Effector memory CD8-positive, alpha-beta T cell (primary cell): ENCODE results near the gene COQ6.
A peak's percentile ranks its signal among the peaks of the same experiment; 100 is the strongest.
"Not testable (repeated sequence)": the region's sequence is repeated elsewhere in the genome, so short reads cannot be mapped to it uniquely, and the experiment has no call there.

ENCODE experiments used
- ATAC-seq: fragments of 150-1000 bp; cut with Tn5 transposase; replicated peaks from 2 replicates; pipeline ENCODE4 v1.10.0; 2021; ENCODE audit warnings: mild to moderate bottlenecking, moderate library complexity
- DNase-seq, 3 experiments: peaks; one replicate each; pipeline ENCODE4 v3.0.0; 2021
- H3K27ac Mint-ChIP-seq, 2 donors: one replicate each; pipeline ENCODE4 v1.8.0; 2022; ENCODE audit warnings: mild to moderate bottlenecking in 2 of 2, mixed read lengths in 2 of 2, moderate library complexity in 2 of 2
- H3K27me3 Mint-ChIP-seq, 2 donors: one replicate each; pipeline ENCODE4 v1.8.0; 2022; ENCODE audit warnings: mixed read lengths in 2 of 2
- H3K36me3 Mint-ChIP-seq: one replicate; pipeline ENCODE4 v1.8.0; 2022; ENCODE audit warnings: mild to moderate bottlenecking, moderate library complexity, mixed read lengths; ENCODE audit not compliant: insufficient read depth
- H3K4me1 Mint-ChIP-seq, 2 donors: one replicate each; pipeline ENCODE4 v1.8.0; 2022; ENCODE audit warnings: low read depth in 2 of 2, mixed read lengths in 2 of 2
- H3K4me3 Mint-ChIP-seq, 2 donors: one replicate each; pipeline ENCODE4 v1.8.0; 2022; ENCODE audit warnings: mild to moderate bottlenecking in 2 of 2, mixed read lengths in 2 of 2, moderate library complexity in 2 of 2
- H3K9me3 Mint-ChIP-seq, 2 donors: one replicate each; pipeline ENCODE4 v1.8.0; 2022; ENCODE audit warnings: mixed read lengths in 2 of 2

The COQ6 gene

GRCh38 chr14:73945159-73945670 is 4.9 kb upstream of the COQ6 start:
- Mint-ChIP-seq H3K27ac (no peak overlapping the region), H3K36me3 (peaks cover 31% of the 10 kb centered on the region), H3K27me3 (no peaks in the 10 kb centered on the region), H3K9me3 (no peaks in the 10 kb centered on the region), H3K4me1 (peaks cover 4% of the 10 kb centered on the region in 2 donors), H3K4me3 (no peak overlapping the region)
- no peak for ATAC-seq
- no peak for DNase-seq

- no peak overlapping the region for H3K27ac Mint-ChIP-seq
- no peaks in the 10 kb centered on the region for H3K9me3 Mint-ChIP-seq
- ATAC-seq = no peak
- H3K4me1 Mint-ChIP-seq = peaks cover 11 to 19% of the 10 kb centered on the region in 2 donors
- no peak for DNase-seq
- H3K27me3 Mint-ChIP-seq = no peaks in the 10 kb centered on the region
- no peak overlapping the region for H3K4me3 Mint-ChIP-seq
- peaks cover 54% of the 10 kb centered on the region for H3K36me3 Mint-ChIP-seq
These were observed 3.6 kb downstream of the COQ6 start for GRCh38 chr14:73953731-73954130.

- Mint-ChIP-seq H3K4me1 (peaks cover 7 to 13% of the 10 kb centered on the region in 2 donors), H3K36me3 (peaks cover 53% of the 10 kb centered on the region), H3K27ac (no peak overlapping the region), H3K4me3 (no peak overlapping the region), H3K9me3 (no peaks in the 10 kb centered on the region), H3K27me3 (no peaks in the 10 kb centered on the region)
- ATAC-seq = no peak
- no peak for DNase-seq
These were observed 5.6 kb downstream of the COQ6 start for GRCh38 chr14:73955674-73956073.

GRCh38 chr14:73958591-73958990 is 8.5 kb downstream of the COQ6 start:
- DNase-seq = no peak
- Mint-ChIP-seq H3K4me1 (no peaks in the 10 kb centered on the region), H3K27me3 (no peaks in the 10 kb centered on the region), H3K9me3 (no peaks in the 10 kb centered on the region), H3K4me3 (no peak overlapping the region), H3K27ac (no peak overlapping the region), H3K36me3 (peaks cover 68% of the 10 kb centered on the region)
- ATAC-seq = no peak

GRCh38 chr14:73961192-73961591 is 11.1 kb downstream of the COQ6 start:
- Mint-ChIP-seq H3K4me3 (no peak overlapping the region), H3K4me1 (no peaks in the 10 kb centered on the region), H3K27ac (no peak overlapping the region), H3K9me3 (no peaks in the 10 kb centered on the region), H3K27me3 (no peaks in the 10 kb centered on the region), H3K36me3 (peaks cover 48% of the 10 kb centered on the region)
- no peak for ATAC-seq
- no peak for DNase-seq

- no peak for DNase-seq
- no peak for ATAC-seq
- H3K36me3 Mint-ChIP-seq = peaks cover 29% of the 10 kb centered on the region
- H3K27me3 Mint-ChIP-seq = no peaks in the 10 kb centered on the region
- H3K9me3 Mint-ChIP-seq = no peaks in the 10 kb centered on the region
- no peak overlapping the region for H3K4me3 Mint-ChIP-seq
- H3K4me1 Mint-ChIP-seq = no peaks in the 10 kb centered on the region
- peak overlapping the region; percentile 56 to 57 for H3K27ac Mint-ChIP-seq
These were observed 15.1 kb downstream of the COQ6 start for GRCh38 chr14:73965216-73965615.

- H3K36me3 Mint-ChIP-seq = peaks cover 14% of the 10 kb centered on the region
- ATAC-seq = no peak
- no peaks in the 10 kb centered on the region for H3K27me3 Mint-ChIP-seq
- no peak overlapping the region for H3K27ac Mint-ChIP-seq
- H3K4me3 Mint-ChIP-seq = no peak overlapping the region
- no peak for DNase-seq
- H3K9me3 Mint-ChIP-seq = no peaks in the 10 kb centered on the region
- no peaks in the 10 kb centered on the region for H3K4me1 Mint-ChIP-seq
These were observed 18.8 kb downstream of the COQ6 start for GRCh38 chr14:73968885-73969284.

- ATAC-seq (no peak), DNase-seq (no peak)
- Mint-ChIP-seq H3K4me1 (no peaks in the 10 kb centered on the region), H3K27ac (no peak overlapping the region), H3K9me3 (no peaks in the 10 kb centered on the region), H3K4me3 (no peak overlapping the region), H3K36me3 (peaks cover 7% of the 10 kb centered on the region), H3K27me3 (no peaks in the 10 kb centered on the region)
These were observed 23.4 kb downstream of the COQ6 start for GRCh38 chr14:73973497-73973896.

- peaks cover 11% of the 10 kb centered on the region for H3K36me3 Mint-ChIP-seq
- H3K27ac Mint-ChIP-seq = no peak overlapping the region
- no peaks in the 10 kb centered on the region for H3K4me1 Mint-ChIP-seq
- no peaks in the 10 kb centered on the region for H3K27me3 Mint-ChIP-seq
- H3K9me3 Mint-ChIP-seq = no peaks in the 10 kb centered on the region
- no peak for DNase-seq
- no peak for ATAC-seq
- H3K4me3 Mint-ChIP-seq = no peak overlapping the region
These were observed 26.0 kb downstream of the COQ6 start for GRCh38 chr14:73976125-73976524.

- H3K4me1 Mint-ChIP-seq = no peaks in the 10 kb centered on the region
- no peak overlapping the region for H3K4me3 Mint-ChIP-seq
- H3K27ac Mint-ChIP-seq = no peak overlapping the region
These were observed 27.8 kb downstream of the COQ6 start for GRCh38 chr14:73977896-73978295.

GRCh38 chr14:73988065-73988464 is 38.0 kb downstream of the COQ6 start:
- DNase-seq = no peak
- Mint-ChIP-seq H3K36me3 (peaks cover 11% of the 10 kb centered on the region), H3K27ac (no peak overlapping the region), H3K27me3 (no peaks in the 10 kb centered on the region), H3K9me3 (no peaks in the 10 kb centered on the region), H3K4me1 (no peaks in the 10 kb centered on the region), H3K4me3 (no peak overlapping the region)
- ATAC-seq = no peak

More at GRCh38 chr14:73977896-73978295, 27.8 kb downstream of the COQ6 start:
- Mint-ChIP-seq H3K36me3 (peaks cover 8% of the 10 kb centered on the region), H3K9me3 (no peaks in the 10 kb centered on the region), H3K27me3 (no peaks in the 10 kb centered on the region)
- no peak for DNase-seq
- no peak for ATAC-seq

- not testable (repeated sequence) for DNase-seq, H3K4me3 Mint-ChIP-seq, H3K27me3 Mint-ChIP-seq, H3K27ac Mint-ChIP-seq, H3K9me3 Mint-ChIP-seq, ATAC-seq, H3K4me1 Mint-ChIP-seq
- peaks cover 11% of the 10 kb centered on the region for H3K36me3 Mint-ChIP-seq
These were observed 38.6 kb downstream of the COQ6 start for GRCh38 chr14:73988656-73989055.

GRCh38 chr14:73991092-73991491 is 41.0 kb downstream of the COQ6 start:
- ATAC-seq (no peak), DNase-seq (no peak)
- Mint-ChIP-seq H3K27me3 (no peaks in the 10 kb centered on the region), H3K27ac (no peak overlapping the region), H3K4me3 (no peak overlapping the region), H3K4me1 (no peaks in the 10 kb centered on the region), H3K36me3 (peaks cover 6% of the 10 kb centered on the region), H3K9me3 (no peaks in the 10 kb centered on the region)

GRCh38 chr14:73994926-73995325 is 44.8 kb downstream of the COQ6 start:
- H3K27me3 Mint-ChIP-seq, DNase-seq, H3K4me3 Mint-ChIP-seq, H3K9me3 Mint-ChIP-seq, H3K4me1 Mint-ChIP-seq, H3K36me3 Mint-ChIP-seq, ATAC-seq, H3K27ac Mint-ChIP-seq: not testable (repeated sequence)

- Mint-ChIP-seq H3K27ac (no peak overlapping the region), H3K4me1 (no peaks in the 10 kb centered on the region), H3K9me3 (no peaks in the 10 kb centered on the region), H3K27me3 (no peaks in the 10 kb centered on the region), H3K4me3 (no peak overlapping the region), H3K36me3 (peaks cover 6% of the 10 kb centered on the region)
- DNase-seq = no peak
- ATAC-seq = no peak
These were observed 45.9 kb downstream of the COQ6 start for GRCh38 chr14:73995977-73996378.
